NCI-H2196 treated with DMSO at 0.1 percent for 48 hours (cell line): ENCODE data around the gene RTN4RL1.

Experiments used
- DNase-seq: peaks from one replicate; lab custom pipeline; 2025; ENCODE audit not compliant: unreplicated experiment; lab: John Stamatoyannopoulos, UW

RTN4RL1 gene

DNA sequence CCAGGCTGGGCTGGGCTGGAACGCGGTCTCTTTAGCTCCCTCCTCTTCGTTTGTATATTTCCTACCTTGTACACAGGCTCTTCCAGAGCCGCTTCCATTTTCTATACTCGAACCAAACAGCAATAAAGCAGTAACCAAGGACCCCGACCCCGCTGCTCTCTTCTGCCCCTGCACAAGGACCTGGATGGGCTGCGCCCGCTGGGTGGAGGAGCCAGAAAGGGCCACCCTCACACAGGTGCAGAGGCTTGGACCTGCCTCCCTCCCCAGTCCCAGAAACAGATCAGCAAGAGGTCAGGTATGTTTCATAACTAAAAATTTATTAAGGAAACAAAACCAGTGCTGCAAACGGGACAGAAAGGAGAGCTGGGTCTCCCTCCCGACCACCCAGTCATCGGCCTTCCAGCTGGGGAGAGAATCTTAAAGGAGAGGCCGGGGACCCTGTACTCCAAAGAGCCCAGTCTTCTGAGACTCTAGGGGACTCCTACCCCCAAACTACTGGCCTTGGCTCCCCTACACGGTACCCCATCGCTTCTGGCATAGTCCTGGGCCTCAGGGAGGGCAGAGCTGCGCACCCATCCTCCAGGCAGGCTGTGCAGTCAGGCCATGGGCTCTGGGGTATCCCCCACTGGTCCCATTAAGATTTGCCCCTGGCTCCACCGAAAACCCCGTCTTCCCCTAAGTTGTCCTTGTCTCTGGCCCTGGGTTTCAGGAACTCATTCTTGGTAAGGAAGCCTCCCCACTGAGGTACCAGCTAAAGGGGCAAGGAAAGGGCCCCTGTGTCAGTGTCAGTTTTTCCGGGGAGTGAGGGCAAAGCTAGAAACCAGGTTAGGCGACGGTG lies 34.6 kb upstream of the RTN4RL1 start:
- no peak for DNase-seq

DNA sequence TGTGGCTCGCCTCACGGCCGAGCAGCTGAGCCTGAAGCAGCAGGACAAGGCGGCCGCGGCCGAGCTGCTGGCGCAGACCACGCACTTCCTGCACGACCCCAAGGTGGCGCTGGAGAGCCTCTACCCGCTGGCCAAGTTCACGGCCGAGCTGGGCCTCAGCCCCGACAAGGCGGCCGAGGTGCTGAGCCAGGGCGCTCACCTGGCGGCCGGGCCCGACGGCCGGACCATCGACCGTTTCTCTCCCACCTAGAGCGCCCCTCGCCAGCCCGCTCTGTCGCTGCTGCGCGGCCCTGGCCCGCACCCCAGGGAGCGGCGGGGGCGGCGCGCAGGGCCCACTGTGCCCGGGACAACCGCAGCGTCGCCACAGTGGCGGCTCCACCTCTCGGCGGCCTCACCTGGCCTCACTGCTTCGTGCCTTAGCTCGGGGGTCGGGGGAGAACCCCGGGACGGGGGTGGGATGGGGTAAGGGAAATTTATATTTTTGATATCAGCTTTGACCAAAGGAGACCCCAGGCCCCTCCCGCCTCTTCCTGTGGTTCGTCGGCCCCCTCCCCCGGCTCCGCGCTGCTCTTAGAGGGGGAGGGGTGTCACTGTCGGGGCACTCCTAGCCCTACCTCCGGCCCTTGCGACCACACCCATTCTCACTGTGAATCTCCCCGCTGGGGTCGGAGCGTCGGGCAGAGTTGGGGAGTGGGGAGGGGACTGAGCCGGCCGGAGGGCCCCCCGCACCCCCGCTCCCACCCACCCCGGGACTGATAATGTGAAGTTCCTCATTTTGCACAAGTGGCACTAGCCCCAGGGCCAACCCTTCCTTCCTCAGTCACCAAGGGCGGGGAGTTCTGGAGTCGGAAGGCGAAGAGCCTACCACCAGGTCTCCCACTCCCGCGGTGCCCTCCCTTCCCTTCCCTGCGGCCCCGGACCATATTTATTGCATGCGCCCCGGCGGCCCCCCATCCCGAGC lies 33.7 kb upstream of the RTN4RL1 start:
- no peak for DNase-seq

DNA sequence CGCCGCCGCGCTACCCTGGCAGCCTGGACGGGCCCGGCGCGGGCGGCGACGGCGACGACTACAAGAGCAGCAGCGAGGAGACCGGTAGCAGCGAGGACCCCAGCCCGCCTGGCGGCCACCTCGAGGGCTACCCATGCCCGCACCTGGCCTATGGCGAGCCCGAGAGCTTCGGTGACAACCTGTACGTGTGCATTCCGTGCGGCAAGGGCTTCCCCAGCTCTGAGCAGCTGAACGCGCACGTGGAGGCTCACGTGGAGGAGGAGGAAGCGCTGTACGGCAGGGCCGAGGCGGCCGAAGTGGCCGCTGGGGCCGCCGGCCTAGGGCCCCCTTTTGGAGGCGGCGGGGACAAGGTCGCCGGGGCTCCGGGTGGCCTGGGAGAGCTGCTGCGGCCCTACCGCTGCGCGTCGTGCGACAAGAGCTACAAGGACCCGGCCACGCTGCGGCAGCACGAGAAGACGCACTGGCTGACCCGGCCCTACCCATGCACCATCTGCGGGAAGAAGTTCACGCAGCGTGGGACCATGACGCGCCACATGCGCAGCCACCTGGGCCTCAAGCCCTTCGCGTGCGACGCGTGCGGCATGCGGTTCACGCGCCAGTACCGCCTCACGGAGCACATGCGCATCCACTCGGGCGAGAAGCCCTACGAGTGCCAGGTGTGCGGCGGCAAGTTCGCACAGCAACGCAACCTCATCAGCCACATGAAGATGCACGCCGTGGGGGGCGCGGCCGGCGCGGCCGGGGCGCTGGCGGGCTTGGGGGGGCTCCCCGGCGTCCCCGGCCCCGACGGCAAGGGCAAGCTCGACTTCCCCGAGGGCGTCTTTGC lies 32.8 kb upstream of the RTN4RL1 start:
- DNase-seq = no peak

DNA sequence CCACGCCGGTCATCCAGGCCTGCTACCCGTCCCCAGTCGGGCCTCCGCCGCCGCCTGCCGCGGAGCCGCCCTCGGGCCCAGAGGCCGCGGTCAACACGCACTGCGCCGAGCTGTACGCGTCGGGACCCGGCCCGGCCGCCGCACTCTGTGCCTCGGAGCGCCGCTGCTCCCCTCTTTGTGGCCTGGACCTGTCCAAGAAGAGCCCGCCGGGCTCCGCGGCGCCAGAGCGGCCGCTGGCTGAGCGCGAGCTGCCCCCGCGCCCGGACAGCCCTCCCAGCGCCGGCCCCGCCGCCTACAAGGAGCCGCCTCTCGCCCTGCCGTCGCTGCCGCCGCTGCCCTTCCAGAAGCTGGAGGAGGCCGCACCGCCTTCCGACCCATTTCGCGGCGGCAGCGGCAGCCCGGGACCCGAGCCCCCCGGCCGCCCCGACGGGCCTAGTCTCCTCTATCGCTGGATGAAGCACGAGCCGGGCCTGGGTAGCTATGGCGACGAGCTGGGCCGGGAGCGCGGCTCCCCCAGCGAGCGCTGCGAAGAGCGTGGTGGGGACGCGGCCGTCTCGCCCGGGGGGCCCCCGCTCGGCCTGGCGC lies 32.1 kb upstream of the RTN4RL1 start:
- DNase-seq = no peak

DNA sequence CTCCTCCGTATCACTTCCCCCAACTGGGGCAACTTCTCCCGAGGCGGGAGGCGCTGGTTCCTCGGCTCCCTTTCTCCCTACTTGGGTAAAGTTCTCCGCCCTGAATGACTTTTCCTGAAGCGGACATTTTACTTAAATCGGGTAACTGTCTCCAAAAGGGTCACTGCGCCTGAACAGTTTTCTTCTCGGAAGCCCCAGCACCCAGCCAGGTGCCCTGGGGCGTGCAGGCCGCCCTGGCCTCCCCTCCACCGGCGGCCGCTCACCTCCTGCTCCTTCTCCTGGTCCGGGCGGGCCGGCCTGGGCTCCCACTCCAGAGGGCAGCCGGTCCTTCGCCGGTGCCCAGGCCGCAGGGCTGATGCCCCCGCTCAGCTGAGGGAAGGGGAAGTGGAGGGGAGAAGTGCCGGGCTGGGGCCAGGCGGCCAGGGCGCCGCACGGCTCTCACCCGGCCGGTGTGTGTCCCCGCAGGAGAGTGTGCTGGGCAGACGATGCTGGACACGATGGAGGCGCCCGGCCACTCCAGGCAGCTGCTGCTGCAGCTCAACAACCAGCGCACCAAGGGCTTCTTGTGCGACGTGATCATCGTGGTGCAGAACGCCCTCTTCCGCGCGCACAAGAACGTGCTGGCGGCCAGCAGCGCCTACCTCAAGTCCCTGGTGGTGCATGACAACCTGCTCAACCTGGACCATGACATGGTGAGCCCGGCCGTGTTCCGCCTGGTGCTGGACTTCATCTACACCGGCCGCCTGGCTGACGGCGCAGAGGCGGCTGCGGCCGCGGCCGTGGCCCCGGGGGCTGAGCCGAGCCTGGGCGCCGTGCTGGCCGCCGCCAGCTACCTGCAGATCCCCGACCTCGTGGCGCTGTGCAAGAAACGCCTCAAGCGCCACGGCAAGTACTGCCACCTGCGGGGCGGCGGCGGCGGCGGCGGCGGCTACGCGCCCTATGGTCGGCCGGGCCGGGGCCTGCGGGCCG lies 31.4 kb upstream of the RTN4RL1 start:
- no peak for DNase-seq

DNA sequence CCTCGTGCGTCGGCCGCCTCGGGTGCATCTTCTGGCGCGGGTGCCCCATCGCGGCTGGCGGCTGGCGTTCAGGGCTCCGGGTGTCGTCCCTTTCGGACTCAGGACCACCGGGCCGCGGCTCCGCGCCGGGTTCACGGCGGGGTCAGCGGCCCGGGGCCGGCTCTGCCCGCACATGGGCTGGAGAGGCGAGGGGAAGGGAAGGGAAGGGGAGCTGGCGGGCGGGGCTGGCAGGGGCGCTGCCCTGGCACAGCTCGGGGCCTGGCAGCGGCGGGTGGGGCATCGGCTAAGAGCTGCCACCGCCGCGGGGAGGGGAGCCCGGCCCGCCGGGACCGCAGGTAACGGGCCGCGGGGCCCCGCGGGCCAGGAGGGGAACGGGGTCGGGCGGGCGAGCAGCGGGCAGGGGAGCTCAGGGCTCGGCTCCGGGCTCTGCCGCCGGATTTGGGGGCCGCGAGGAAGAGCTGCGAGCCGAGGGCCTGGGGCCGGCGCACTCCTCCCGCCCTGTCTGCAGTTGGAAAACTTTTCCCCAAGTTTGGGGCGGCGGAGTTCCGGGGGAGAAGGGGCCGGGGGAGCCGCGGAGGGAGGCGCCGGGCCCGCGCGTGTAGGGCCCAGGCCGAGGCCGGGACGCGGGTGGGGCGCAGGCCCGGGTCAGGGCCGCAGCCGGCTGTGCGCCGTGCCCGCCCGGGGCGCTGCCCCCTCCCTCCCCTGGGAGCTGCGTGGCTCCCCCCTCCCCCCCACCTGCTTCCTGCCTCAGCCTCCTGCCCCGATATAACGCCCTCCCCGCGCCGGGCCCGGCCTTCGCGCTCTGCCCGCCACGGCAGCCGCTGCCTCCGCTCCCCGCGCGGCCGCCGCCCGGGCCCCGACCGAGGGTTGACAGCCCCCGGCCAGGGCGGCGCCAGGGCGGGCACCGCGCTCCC lies 30.4 kb upstream of the RTN4RL1 start:
- DNase-seq = no peak

DNA sequence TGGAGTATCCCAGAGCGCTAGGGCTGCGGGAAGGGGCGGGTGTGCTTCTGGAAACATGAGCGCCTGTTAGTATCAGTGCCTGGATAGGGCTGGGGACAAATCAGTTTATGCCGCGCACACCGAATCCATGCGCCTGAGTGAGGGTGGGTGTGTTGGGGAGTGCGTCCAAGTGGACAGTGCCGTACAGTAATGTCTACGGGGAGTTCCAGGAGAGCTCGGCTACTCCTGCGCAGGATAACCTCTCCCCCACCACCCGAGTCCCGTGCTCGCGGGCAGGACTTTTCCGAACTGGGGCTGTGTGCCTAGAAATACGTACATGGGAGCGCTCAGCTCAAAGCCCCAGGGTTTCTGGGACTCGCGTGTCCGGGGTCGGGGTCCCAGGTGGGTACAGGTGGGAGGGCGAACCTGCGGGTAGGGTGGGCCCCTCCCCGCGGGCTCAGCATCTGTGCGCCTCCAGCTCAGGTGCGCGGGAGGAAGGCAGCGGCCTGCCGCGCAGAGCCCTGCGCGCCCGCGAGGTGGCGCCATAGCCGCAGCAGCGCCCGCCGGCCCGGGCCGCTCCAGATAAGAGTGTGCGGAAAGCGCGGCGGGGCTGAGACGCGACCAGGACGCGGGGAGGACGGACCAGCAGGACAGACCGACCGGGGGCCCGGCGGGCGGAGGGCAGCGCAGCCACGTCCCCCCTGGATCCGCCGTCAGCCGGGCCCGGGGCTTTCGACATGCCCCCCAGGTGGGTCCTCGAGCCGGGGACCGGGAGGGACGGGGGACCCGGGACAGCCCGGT lies 29.6 kb upstream of the RTN4RL1 start, which contains the start of gene HIC1:
TSS of gene HIC1 (plus strand) at position 592 of the 780 bp plus-strand sequence. CDS start 1,588 bp downstream, outside the sequence.
- DNase-seq = no peak

DNA sequence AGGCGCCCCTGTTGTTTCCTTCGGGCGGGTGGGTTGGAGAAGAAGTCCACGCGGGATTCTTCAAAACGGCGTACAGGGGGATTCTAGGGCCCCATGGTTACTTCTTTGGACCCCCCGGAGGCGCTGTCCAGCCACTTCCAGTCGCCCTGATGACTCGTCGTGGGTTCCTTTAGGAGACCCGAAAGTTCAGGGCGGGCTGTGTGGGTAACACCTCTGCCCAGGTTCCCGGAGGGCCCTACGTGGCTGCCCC lies 29.1 kb upstream of the RTN4RL1 start:
- no peak for DNase-seq

DNA sequence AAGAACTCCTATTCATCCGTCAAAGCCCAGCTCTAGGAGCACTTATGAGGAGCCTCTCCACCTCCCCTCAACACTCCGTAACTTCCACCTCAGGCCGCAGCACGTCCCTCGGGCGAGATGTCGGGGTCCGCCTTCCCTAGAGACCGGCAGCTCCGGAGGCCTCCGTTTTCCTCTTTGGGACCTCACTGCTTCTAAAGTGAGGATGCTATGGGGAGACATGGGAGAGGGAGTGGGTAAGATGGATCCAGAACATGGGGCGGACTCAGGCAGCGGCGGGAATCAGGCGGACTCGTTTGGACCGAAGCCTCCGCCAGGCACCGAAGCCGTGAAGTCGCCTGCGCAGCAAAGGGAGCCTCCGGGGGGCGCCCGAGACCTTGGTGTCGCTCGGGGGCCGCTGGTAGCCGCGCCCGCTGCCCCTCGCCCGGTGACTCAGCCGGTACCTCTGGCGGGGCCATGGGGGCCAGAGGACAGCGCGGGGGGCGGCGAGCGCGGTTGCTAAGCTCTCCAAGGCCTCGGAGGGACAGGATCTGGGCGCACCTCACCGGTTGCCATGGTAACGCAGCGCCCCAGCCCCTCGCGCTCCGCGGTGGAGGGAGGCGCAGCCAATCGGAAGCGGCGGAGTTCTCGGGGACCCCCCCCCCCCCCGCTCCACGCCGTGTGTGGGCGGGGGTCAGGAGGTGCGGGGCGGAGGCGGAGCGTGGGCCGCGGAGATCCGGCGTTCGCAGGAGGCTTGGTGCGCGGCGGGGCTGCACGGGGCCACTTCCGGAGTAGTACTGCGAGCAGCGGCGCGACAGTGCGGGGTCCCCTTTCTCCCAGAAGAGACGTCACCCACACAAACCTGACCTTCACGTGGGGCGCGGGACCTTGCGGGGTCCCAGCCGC lies 28.5 kb upstream of the RTN4RL1 start:
- peak; percentile 19 for DNase-seq

DNA sequence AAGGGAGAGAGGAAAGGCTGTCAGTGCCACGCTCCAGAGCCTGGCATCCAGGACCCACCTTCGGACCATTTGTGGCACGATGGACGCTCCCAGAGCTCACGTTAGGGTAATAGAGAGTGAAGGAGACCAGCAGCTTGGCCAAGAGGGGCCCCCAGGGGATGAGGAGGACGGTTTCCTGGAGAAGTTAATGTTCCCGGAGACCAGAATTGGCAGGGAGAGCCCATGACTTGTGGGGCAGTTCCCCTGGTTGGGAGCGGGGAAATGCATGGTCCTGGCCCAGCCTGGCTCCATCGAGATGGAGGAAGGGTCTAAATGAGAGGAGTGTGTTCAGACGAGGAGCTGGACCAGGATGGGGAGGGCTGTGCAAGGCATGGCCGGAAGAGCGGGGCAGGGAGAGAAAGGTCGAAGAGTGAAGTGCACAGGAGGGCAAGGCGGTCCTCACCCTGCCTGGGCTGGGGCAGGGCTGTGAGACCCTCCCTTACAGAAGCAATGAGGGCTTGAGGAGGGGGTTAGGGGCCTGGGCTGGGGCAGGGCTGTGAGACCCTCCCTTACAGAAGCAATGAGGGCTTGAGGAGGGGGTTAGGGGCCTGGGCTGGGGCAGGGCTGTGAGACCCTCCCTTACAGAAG lies 26.9 kb upstream of the RTN4RL1 start:
- no peak for DNase-seq

DNA sequence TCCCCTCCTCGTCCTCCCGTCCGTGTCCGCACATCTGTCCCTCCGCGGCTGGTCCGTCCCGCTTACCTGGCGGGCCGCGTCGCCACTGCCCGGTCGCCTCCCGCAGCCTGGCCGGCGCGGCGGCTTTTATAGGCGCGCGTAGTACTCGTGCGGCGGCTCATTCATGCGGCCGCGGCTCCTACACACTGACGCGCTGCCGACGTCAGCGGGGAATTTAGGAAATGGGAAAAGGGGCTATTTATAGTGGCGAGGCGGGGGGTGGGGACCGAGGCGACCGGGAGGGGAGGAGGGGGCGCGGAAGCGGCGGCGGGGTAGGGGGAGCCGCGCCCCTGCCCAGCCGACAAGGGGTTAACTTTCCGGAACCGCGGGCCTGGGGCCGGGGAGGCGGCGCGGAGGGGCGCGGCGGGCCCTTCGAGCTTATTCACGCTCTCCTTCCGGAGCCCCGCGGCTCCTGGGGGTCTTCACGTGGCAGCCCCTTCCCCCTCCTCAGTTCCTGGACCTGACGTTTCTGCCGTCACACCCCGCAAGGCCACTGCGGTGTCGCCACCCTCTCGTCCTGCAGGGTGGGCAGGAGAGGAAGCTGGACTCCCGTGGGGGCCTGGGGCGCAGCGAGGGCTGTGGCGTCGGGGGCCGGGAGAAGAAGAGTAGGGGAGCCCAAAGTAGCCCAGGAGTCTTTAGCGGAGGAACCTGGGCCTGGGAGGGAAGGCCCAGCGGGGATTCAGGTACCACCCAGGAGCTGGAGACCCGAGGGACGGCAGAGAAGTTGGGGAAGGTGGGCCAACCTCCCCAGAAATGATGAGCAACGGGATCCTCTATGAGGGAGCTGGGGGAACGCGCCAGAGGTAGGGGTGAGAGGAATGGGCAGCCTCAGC lies 26.2 kb upstream of the RTN4RL1 start:
- no peak for DNase-seq

DNA sequence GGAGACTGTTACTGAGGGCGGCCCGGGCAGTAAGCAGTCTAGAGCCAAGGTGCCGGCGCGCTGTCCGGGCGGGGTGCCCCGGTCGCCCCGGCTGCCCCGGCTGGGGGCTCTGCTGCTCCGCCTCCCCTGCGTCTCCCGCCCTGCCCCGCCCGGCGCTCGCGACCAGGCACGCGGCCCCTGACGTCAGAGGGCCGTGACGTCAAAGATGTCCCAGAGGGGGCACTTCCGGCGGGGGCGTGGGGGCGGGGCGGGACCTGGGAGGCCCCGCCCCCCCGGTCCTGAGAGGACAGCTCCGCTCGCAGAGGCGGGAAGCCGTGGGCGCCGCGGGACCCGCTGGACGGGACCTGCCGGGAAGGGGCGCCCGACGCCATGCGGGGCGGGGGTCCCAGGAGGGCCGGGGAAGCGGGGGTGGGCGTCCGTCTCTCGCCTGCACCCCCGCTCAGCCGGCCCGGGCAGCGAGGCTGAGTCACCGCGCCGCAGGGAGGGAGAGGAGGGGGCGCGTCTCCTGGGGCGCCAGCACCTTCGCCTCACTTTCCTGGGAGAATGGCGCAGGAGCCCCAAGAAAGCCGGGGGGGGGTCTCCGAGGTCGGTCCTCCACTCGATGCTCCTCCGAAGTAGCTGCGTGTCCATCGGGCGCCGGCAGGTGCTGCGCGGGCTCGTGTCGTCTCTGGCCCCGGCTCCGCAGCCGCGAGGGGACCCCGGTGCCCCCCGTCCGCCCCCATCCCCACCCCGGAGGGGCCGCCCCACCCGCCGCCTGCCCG lies 25.3 kb upstream of the RTN4RL1 start:
- peak; percentile 26 for DNase-seq

DNA sequence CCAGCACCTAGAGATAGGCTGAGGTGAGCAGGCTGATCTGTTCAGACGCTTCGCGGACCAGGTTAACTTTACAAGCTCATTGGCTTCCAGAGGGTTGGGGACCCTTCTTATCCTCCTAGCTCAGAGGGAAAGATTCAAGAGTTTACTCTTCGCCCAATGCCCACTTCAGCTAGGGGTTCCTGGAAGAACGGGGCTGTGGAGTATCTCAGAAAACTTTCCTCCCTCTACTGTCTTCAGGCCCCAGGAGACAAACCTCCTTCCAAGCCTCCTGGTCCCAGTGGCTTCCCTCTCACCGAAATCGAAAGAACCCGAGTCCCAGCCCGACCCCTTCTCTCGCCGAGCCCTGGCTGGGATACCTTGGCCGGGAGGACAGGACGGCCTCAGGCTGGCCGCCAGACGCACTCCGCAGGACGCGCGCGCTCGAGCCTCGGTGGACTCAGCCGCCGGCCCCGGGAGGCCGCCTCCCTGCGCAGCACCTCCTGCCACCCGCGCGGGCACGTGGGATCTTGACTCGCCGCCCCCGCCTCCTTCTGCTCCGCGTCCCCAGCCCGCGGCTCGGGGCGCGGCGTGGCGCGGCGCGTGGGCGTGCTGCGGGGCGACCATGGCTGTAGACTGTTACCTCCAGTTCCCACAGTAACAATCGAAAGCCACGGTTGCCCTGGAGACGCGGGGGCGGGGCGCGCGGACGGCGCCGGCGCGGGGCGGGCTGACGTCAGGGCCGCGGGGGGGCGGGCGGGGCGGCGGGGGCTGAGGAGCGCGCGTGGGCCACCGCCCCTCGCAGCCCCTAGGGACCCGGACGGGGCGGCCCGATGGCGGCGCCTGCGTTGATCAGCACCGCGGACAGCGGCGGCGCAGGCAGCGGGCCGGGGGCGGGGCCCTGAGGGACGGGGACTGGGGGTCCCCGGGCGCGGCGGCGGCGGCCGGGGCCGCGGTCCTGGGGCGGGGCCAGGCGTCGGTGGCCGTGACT lies 24.5 kb upstream of the RTN4RL1 start:
- DNase-seq = no peak

DNA sequence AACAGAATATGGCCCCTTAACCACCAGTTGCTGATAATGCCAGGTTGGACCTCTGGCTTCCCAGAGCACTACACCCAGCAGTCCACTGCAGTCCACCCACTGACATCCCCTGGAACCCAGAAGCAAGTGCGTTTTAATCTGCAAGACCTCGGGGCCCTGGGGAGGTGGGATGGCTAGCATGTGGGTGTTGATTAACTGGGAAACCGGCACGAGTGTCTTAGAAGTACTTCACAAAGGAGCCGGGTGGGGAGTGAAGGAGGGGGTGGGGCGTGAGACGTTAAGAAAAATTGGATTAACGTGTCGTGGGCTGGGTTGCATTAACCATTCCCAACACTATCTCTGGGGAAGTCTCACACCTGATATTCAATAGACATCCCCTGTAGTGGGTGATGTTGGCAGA lies 23.7 kb upstream of the RTN4RL1 start:
- no peak for DNase-seq
